Keratinocyte (primary cell): ENCODE measurements around the gene VANGL2.

Experiments used
- EZH2 ChIP-seq: IDR thresholded peaks from one replicate; pipeline ENCODE4 v1.6.1; 2012; ENCODE audit warnings: inconsistent platforms, mild to moderate bottlenecking, low read length, moderate library complexity
- TF ChIP-seq, protein P1 (sequence below), 3 experiments: IDR thresholded peaks in 1 of 3; conservative IDR thresholded peaks in 1 of 3; optimal IDR thresholded peaks in 1 of 3; 2 replicates in 2 of 3; 3 replicates in 1 of 3; pipeline versions ENCODE3 to v1.5.1; 2011; ENCODE audit warnings: low read length in 3 of 3, mild to moderate bottlenecking in 3 of 3, moderate library complexity in 2 of 3, control low read depth in 1 of 3, inconsistent platforms in 1 of 3; ENCODE audit not compliant: insufficient read depth in 2 of 3; ENCODE audit errors: extremely low read depth in 1 of 3

DNA sequence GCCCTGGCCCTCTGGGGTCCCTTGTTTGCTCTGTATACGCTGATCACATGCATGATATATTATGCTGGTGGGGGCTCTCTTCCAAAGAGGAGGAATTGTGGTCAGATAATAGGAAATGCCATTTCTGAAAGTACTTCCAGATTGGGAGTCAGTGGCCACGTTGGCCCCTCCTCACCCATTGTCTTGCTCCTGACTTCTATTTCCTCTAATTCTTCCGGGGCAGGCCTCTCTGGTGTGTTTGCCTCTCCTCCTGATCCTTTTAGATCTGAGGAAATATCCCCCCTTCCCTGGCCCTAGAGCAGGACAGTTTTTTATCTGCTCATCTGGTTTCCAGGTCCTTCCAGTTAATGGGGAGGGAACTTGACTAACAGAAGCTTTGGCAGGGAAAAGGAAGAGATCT lies 2.9 kb downstream of the VANGL2 start:
- TF ChIP-seq, protein P1, sequence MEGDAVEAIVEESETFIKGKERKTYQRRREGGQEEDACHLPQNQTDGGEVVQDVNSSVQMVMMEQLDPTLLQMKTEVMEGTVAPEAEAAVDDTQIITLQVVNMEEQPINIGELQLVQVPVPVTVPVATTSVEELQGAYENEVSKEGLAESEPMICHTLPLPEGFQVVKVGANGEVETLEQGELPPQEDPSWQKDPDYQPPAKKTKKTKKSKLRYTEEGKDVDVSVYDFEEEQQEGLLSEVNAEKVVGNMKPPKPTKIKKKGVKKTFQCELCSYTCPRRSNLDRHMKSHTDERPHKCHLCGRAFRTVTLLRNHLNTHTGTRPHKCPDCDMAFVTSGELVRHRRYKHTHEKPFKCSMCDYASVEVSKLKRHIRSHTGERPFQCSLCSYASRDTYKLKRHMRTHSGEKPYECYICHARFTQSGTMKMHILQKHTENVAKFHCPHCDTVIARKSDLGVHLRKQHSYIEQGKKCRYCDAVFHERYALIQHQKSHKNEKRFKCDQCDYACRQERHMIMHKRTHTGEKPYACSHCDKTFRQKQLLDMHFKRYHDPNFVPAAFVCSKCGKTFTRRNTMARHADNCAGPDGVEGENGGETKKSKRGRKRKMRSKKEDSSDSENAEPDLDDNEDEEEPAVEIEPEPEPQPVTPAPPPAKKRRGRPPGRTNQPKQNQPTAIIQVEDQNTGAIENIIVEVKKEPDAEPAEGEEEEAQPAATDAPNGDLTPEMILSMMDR (optimal IDR thresholded peaks at IDR 0.05 in 1 of 3, IDR thresholded peaks at IDR 0.05 in 1 of 3, conservative IDR thresholded peaks at IDR 0.05 in 1 of 3; ENCODE audit: extremely low read depth in 1 of 3, insufficient read depth in 2 of 3, low read length in 3 of 3): no peak
- TF ChIP-seq EZH2: no peak
